Measurements from ENCODE around the gene LY6G6F.

LY6G6F gene

DNA sequence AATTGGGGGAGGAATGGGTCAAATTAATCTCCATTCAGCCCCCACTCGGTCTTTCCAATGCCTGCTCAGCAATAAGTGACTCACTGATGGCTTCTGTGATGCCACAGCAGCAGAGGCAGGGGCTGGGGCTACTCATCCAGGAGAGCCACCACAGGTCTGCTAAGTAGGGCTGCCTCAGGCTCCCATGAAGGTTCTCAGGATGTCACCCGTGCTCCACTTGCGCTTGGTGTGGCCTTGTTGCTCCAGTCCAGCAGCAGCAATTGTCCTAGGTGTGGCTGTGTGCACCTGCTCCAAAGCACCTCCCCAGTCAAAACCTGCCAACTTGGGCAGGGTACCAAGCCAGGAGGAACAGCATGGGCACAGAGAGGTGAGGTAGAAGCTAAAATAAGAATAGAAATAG, 15.5 kb downstream of the LY6G6F start:
- Histone ChIP-seq H3K4me3 (ENCODE audit: insufficient read depth, low read length, poor library complexity, severe bottlenecking) (no peak overlapping the region), H3F3A (ENCODE audit: insufficient read depth) (no peaks in the 10 kb centered on the region), H3K27ac (ENCODE audit: low read depth, low read length) (no peak overlapping the region), H3K27me3 (ENCODE audit: low read length) (no peaks in the 10 kb centered on the region), H3K36me3 (ENCODE audit: low read length) (no peaks in the 10 kb centered on the region), H4K20me1 (ENCODE audit: low read depth, low read length) (no peaks in the 10 kb centered on the region), H3K9me2 (replicated peaks; ENCODE audit: insufficient read depth, low read length) (no peaks in the 10 kb centered on the region), H3K79me2 (ENCODE audit: insufficient read depth, low read length) (no peaks in the 10 kb centered on the region), H3K9me3 (ENCODE audit: insufficient read depth, low read length) (no peaks in the 10 kb centered on the region), H2AFZ (ENCODE audit: low read depth, low read length, severe bottlenecking) (no peak overlapping the region), H3K9ac (ENCODE audit: low read length) (no peak overlapping the region), H3K4me2 (ENCODE audit: low read depth, low read length, poor library complexity, severe bottlenecking) (no peak overlapping the region)
- TF ChIP-seq EZH2phosphoT487 (conservative IDR thresholded peaks at IDR 0.05; ENCODE audit: low read length): no peak
- TF ChIP-seq, protein P1, sequence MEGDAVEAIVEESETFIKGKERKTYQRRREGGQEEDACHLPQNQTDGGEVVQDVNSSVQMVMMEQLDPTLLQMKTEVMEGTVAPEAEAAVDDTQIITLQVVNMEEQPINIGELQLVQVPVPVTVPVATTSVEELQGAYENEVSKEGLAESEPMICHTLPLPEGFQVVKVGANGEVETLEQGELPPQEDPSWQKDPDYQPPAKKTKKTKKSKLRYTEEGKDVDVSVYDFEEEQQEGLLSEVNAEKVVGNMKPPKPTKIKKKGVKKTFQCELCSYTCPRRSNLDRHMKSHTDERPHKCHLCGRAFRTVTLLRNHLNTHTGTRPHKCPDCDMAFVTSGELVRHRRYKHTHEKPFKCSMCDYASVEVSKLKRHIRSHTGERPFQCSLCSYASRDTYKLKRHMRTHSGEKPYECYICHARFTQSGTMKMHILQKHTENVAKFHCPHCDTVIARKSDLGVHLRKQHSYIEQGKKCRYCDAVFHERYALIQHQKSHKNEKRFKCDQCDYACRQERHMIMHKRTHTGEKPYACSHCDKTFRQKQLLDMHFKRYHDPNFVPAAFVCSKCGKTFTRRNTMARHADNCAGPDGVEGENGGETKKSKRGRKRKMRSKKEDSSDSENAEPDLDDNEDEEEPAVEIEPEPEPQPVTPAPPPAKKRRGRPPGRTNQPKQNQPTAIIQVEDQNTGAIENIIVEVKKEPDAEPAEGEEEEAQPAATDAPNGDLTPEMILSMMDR (IDR thresholded peaks at IDR 0.05; ENCODE audit: insufficient read depth, low read length, poor library complexity, severe bottlenecking): no peak

DNA sequence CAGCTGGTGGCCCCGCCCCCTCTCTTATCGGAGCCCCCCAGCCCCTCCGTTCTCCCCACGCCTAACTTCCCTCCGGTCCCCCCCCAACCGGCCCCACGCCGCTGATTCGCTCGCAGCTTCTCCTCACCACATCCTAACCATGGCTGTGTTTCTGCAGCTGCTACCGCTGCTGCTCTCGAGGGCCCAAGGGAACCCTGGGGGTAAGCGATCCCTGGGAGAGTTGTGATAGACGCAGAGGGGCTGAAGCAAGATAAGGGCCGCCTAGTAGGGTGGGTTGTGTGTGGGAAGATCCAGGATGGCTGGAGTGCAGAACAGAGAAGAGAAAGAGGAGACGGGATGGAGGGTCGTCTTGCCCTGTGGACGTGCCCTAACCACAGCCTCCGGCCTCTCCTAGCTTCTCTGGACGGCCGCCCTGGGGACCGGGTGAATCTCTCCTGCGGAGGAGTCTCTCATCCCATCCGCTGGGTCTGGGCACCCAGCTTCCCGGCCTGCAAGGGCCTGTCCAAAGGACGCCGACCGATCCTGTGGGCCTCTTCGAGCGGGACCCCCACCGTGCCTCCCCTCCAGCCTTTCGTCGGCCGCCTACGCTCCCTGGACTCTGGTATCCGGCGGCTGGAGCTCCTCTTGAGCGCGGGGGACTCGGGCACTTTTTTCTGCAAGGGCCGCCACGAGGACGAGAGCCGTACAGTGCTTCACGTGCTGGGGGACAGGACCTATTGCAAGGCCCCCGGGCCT, 16.7 kb downstream of the LY6G6F start, which contains the start of gene MPIG6B:
Gene MPIG6B, plus strand, starts transcription at position 129 of the 735 bp plus-strand sequence. Its CDS starts 11 bp downstream, at position 140.
- Histone ChIP-seq H3K9me3 (ENCODE audit: insufficient read depth, low read length) (no peaks in the 10 kb centered on the region), H3K79me2 (ENCODE audit: insufficient read depth, low read length) (no peaks in the 10 kb centered on the region), H3K9ac (ENCODE audit: low read length) (no peak within 1 kb of the TSS)

DNA sequence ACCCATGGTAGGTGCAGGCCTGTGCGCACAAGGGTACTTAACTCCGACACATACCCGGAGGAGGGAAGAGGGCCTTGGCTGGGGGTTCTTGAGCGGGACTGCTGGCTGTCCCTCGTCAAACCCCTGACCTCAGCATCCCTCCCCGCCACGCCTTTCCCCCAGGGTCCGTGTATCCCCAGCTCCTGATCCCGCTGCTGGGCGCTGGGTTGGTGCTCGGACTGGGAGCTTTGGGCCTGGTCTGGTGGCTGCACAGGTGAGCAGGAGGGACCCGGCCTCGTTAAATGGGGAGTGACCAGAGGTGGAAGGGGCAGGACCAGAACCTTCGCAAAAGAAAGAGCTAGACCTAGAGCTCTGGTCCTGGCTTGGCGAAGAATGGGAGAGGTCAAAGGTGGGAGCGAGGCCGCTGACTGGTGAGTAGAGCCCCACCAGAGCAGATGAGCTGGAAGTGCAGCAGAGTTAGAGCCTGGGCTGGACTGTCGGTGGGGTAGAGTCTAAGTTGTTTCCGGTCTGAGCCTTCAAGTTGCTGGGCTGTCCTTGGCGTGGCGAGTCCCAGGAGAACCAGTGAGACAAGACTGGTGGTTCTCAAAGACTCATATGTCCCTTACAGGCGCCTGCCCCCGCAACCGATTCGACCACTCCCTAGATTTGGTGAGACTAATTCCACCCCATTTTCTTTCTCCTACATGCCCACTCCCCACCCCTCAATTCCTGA, 17.5 kb downstream of the LY6G6F start:
- H3K79me2 ChIP-seq (ENCODE audit: insufficient read depth, low read length): no peaks in the 10 kb centered on the region
- H4K20me1 ChIP-seq (ENCODE audit: low read depth, low read length): no peaks in the 10 kb centered on the region
- H3K4me3 ChIP-seq (ENCODE audit: insufficient read depth, low read length, poor library complexity, severe bottlenecking): no peak overlapping the region
- no peak for TF ChIP-seq EZH2phosphoT487 (conservative IDR thresholded peaks at IDR 0.05; ENCODE audit: low read length)
- TF ChIP-seq, protein P1 (IDR thresholded peaks at IDR 0.05; ENCODE audit: insufficient read depth, low read length, poor library complexity, severe bottlenecking): no peak
- H3K9me3 ChIP-seq (ENCODE audit: insufficient read depth, low read length): no peaks in the 10 kb centered on the region
- no peaks in the 10 kb centered on the region for H3K36me3 ChIP-seq (ENCODE audit: low read length)
- H3K9me2 ChIP-seq (replicated peaks; ENCODE audit: insufficient read depth, low read length): no peaks in the 10 kb centered on the region
- H3K9ac ChIP-seq (ENCODE audit: low read length): no peak overlapping the region
- H3K27me3 ChIP-seq (ENCODE audit: low read length): no peaks in the 10 kb centered on the region
- peaks cover 4% of the 10 kb centered on the region; the same call in 1 of the 2 replicates for H3F3A ChIP-seq (ENCODE audit: insufficient read depth)
- no peak overlapping the region for H3K27ac ChIP-seq (ENCODE audit: low read depth, low read length)
- no peak overlapping the region for H2AFZ ChIP-seq (ENCODE audit: low read depth, low read length, severe bottlenecking)
- no peak overlapping the region for H3K4me2 ChIP-seq (ENCODE audit: low read depth, low read length, poor library complexity, severe bottlenecking)

More for the DNA sequence above, 16.7 kb downstream of the LY6G6F start, which contains the start of gene MPIG6B:
- H3K9me2 ChIP-seq (replicated peaks; ENCODE audit: insufficient read depth, low read length): no peaks in the 10 kb centered on the region
- no peak within 1 kb of the TSS for H3K4me2 ChIP-seq (ENCODE audit: low read depth, low read length, poor library complexity, severe bottlenecking)
- no peak within 1 kb of the TSS for H3K4me3 ChIP-seq (ENCODE audit: insufficient read depth, low read length, poor library complexity, severe bottlenecking)
- no peaks in the 10 kb centered on the region for H4K20me1 ChIP-seq (ENCODE audit: low read depth, low read length)
- no peaks in the 10 kb centered on the region for H3K36me3 ChIP-seq (ENCODE audit: low read length)
- TF ChIP-seq, protein P1 (IDR thresholded peaks at IDR 0.05; ENCODE audit: insufficient read depth, low read length, poor library complexity, severe bottlenecking): no peak
- TF ChIP-seq EZH2phosphoT487 (conservative IDR thresholded peaks at IDR 0.05; ENCODE audit: low read length): no peak
- H3K27me3 ChIP-seq (ENCODE audit: low read length): no peaks in the 10 kb centered on the region
- peaks cover 4% of the 10 kb centered on the region; the same call in 1 of the 2 replicates for H3F3A ChIP-seq (ENCODE audit: insufficient read depth)
- no peak within 1 kb of the TSS for H3K27ac ChIP-seq (ENCODE audit: low read depth, low read length)
- no peak within 1 kb of the TSS for H2AFZ ChIP-seq (ENCODE audit: low read depth, low read length, severe bottlenecking)
